Measurements from ENCODE around the gene DNMT3A. TPM values are rescaled to one million over a fixed set of nuclear protein-coding genes. Genes with fewer than 3 reads are reported as not detected.

The DNMT3A gene
- total and polyA plus RNA-seq, 2 donors (not counting 3 experiments of a cell fraction or from before 2014, with no cell fraction given) = 23.3 to 71.7 TPM

- no peaks in the 10 kb centered on the region for H4K20me1 ChIP-seq (replicated peaks; ENCODE audit: control insufficient read depth, extremely low read depth, insufficient read depth, low read length)
- H3K4me1 ChIP-seq (ENCODE audit: control insufficient read depth, extremely low read depth, insufficient read depth, low read length) = no peaks in the 10 kb centered on the region
- H3K9me1 ChIP-seq (replicated peaks; ENCODE audit: control insufficient read depth, extremely low read depth, insufficient read depth, low read length) = no peaks in the 10 kb centered on the region
- intact Hi-C loops (cut with micrococcal nuclease) = no loop called here
- peaks cover 22 to 78% of the 10 kb centered on the region in 2 experiments for H3K36me3 ChIP-seq (ENCODE audit: control insufficient read depth in 2 of 2, extremely low read depth in 1 of 2, insufficient read depth in 2 of 2, low read length in 2 of 2)
- FAIRE-seq (no peak), DNase-seq (ENCODE audit: low read depth, low spot score) (no peak)
- H3K4me3 ChIP-seq (replicated peaks in 1 of 3; ENCODE audit: insufficient read depth in 1 of 3, low read depth in 1 of 3, low read length in 3 of 3) = no peak overlapping the region
- ChIA-PET POLR2A (no interaction called here), CTCF (interaction anchor here (1.6 kb wide), 1 partner anchor 15 kb away, joined by 6 read pairs; no protein-coding TSS in a partner anchor)
- H2AFZ ChIP-seq (ENCODE audit: low read depth, low read length) = no peak overlapping the region
- H3K4me2 ChIP-seq (ENCODE audit: insufficient read depth, low read length) = no peak overlapping the region
- H3K9ac ChIP-seq (replicated peaks; ENCODE audit: extremely low read depth, insufficient read depth, low read length) = no peak overlapping the region
- no peaks in the 10 kb centered on the region for H3K79me2 ChIP-seq (ENCODE audit: control insufficient read depth, insufficient read depth, low read length)
- no peaks in the 10 kb centered on the region for H3K27me3 ChIP-seq (ENCODE audit: control insufficient read depth in 2 of 2, insufficient read depth in 2 of 2, low read length in 2 of 2)
- TF ChIP-seq FOS (IDR thresholded peaks at IDR 0.05; ENCODE audit: borderline replicate concordance, insufficient read depth, low read length) = no peak
- no peaks in the 10 kb centered on the region for H3K9me3 ChIP-seq (replicated peaks; ENCODE audit: control insufficient read depth, insufficient read depth, low read length)
- no TSS peak for BruUV-seq (replicated peaks)
- H3K27ac ChIP-seq (ENCODE audit: insufficient read depth, low read depth, low read length) = no peak overlapping the region
- dilution Hi-C loops (cut with MboI; ENCODE audit: extremely low pct_ligation_motif_present, low sequenced_read_pairs) = no loop called here
Measured at GRCh38 chr2:25243995-25244394, 97.7 kb downstream of the DNMT3A start.

DNA sequence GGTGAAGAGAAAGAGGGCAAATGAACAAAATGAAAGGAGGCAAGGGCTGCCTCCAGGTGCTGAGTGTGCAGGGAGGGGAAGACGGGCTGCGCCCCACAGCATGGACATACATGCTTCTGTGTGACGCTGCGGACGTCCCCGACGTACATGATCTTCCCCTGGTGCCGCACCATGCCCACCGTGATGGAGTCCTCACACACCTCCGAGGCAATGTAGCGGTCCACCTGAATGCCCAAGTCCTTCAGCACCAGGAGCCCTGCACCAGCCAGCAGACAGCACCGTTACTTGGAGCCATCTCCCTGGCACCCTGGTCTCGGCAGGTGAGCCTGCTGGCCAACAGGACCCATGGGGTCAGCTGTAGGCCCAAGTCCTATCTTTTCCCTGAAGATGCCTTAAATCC is 100.3 kb downstream of the DNMT3A start:
- H3K79me2 ChIP-seq (ENCODE audit: control insufficient read depth, insufficient read depth, low read length) = no peaks in the 10 kb centered on the region
- H4K20me1 ChIP-seq (replicated peaks; ENCODE audit: control insufficient read depth, extremely low read depth, insufficient read depth, low read length) = no peaks in the 10 kb centered on the region
- no peaks in the 10 kb centered on the region for H3K9me1 ChIP-seq (replicated peaks; ENCODE audit: control insufficient read depth, extremely low read depth, insufficient read depth, low read length)
- no peaks in the 10 kb centered on the region for H3K9me3 ChIP-seq (replicated peaks; ENCODE audit: control insufficient read depth, insufficient read depth, low read length)
- H3K36me3 ChIP-seq (ENCODE audit: control insufficient read depth in 2 of 2, extremely low read depth in 1 of 2, insufficient read depth in 2 of 2, low read length in 2 of 2) = peaks cover 25 to 66% of the 10 kb centered on the region in 2 experiments
- intact Hi-C loops (cut with micrococcal nuclease) = no loop called here
- CTCF ChIA-PET = interaction anchor here (1.7 to 2.3 kb wide), 2 partner anchors 11 to 13 kb away, joined by 6 to 14 read pairs; no protein-coding TSS in a partner anchor
- no peak overlapping the region for H3K4me3 ChIP-seq (replicated peaks in 1 of 3; ENCODE audit: insufficient read depth in 1 of 3, low read depth in 1 of 3, low read length in 3 of 3)
- dilution Hi-C loops (cut with MboI; ENCODE audit: extremely low pct_ligation_motif_present, low sequenced_read_pairs) = no loop called here
- no peak overlapping the region for H2AFZ ChIP-seq (ENCODE audit: low read depth, low read length)
- no peaks in the 10 kb centered on the region for H3K27me3 ChIP-seq (ENCODE audit: control insufficient read depth in 2 of 2, insufficient read depth in 2 of 2, low read length in 2 of 2)
- no peak overlapping the region for H3K27ac ChIP-seq (ENCODE audit: insufficient read depth, low read depth, low read length)
- no peak overlapping the region for H3K4me2 ChIP-seq (ENCODE audit: insufficient read depth, low read length)
- no peaks in the 10 kb centered on the region for H3K4me1 ChIP-seq (ENCODE audit: control insufficient read depth, extremely low read depth, insufficient read depth, low read length)
- POLR2A ChIA-PET = no interaction called here
- no peak overlapping the region for H3K9ac ChIP-seq (replicated peaks; ENCODE audit: extremely low read depth, insufficient read depth, low read length)
- BruUV-seq (replicated peaks) = no TSS peak
- DNase-seq (ENCODE audit: low read depth, low spot score) (no peak), FAIRE-seq (no peak)
- TF ChIP-seq POLR2A (IDR thresholded peaks at IDR 0.05; ENCODE audit: low read depth, low read length) (no peak), FOS (IDR thresholded peaks at IDR 0.05; ENCODE audit: borderline replicate concordance, insufficient read depth, low read length) (no peak), JUN (IDR thresholded peaks at IDR 0.05; ENCODE audit: borderline replicate concordance, insufficient read depth, insufficient read length, low read depth) (no peak), POLR2AphosphoS5 (IDR thresholded peaks at IDR 0.05; ENCODE audit: insufficient read depth, low read depth, low read length) (no peak), CTCF (IDR thresholded peaks at IDR 0.05; ENCODE audit: extremely low read depth in 1 of 2, insufficient read depth in 1 of 2, low read depth in 1 of 2, low read length in 2 of 2) (no peak), EZH2 (IDR thresholded peaks at IDR 0.05; ENCODE audit: borderline replicate concordance, low read depth, low read length, severe bottlenecking) (no peak), GATA2 (IDR thresholded peaks at IDR 0.05; ENCODE audit: insufficient read depth, insufficient read length, low read depth, low read length) (no peak), MYC (IDR thresholded peaks at IDR 0.05; ENCODE audit: low read depth, low read length) (no peak)
- TF ChIP-seq, protein P1, sequence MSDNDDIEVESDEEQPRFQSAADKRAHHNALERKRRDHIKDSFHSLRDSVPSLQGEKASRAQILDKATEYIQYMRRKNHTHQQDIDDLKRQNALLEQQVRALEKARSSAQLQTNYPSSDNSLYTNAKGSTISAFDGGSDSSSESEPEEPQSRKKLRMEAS (IDR thresholded peaks at IDR 0.05; ENCODE audit: insufficient read depth, insufficient read length) = no peak
